GM08714 (cell line): ENCODE results near the gene TRAPPC2L.

ENCODE experiments used
- H3K4me3 ChIP-seq: fragments of 200-500 bp; sonication (Bioruptor generic); 2 replicates; pipeline ENCODE4 v1.5.1; 2014; ENCODE audit warnings: mild to moderate bottlenecking, low read length, inconsistent platforms
- ZNF274 ChIP-seq: IDR thresholded peaks from 2 replicates; pipeline ENCODE4 v1.6.1; 2012; ENCODE audit warnings: mild to moderate bottlenecking, low read depth, low read length

The TRAPPC2L gene

DNA sequence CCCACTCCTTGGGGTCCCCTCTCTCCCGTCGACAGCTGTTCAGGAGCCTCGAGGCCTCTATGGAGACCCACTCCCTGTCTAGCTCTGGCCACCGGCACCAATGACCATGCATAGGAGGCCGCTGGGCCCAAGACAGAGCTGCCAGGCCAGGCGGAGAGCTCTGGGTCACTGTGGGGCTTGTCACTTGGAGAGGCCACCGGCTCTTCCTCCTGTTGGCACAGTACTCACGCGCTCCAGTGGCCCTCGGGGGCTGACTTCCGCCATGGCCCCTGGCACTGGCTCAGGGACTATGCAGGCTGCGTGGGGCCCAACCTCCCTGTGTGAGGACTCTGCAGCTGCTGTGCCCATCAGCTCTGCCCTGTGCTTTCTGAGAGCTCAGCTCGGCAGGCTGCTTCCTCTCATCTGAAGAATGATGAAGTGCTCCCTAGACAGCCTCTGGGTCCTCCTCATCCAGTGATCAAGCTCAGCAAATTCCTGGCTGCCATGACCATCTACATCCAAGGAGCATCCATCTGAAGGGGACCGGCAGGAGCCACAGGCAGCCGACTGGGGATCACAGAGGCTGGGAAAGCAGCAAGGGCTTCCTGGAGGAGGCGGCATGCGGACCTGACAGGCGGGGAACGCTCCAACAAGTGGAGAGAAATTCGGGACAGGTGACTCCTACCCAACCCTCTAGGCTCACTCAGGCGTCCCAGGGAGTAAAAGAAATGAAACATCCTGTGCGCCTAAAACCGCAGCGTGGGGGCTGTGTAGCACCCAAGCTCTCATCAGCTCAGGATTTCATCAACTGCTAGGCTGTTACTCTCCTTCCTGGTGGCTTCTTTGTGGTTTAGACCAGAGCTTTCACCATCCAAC lies 17.0 kb upstream of the TRAPPC2L start:
- no peak overlapping the region for H3K4me3 ChIP-seq
- TF ChIP-seq ZNF274, result no peak

DNA sequence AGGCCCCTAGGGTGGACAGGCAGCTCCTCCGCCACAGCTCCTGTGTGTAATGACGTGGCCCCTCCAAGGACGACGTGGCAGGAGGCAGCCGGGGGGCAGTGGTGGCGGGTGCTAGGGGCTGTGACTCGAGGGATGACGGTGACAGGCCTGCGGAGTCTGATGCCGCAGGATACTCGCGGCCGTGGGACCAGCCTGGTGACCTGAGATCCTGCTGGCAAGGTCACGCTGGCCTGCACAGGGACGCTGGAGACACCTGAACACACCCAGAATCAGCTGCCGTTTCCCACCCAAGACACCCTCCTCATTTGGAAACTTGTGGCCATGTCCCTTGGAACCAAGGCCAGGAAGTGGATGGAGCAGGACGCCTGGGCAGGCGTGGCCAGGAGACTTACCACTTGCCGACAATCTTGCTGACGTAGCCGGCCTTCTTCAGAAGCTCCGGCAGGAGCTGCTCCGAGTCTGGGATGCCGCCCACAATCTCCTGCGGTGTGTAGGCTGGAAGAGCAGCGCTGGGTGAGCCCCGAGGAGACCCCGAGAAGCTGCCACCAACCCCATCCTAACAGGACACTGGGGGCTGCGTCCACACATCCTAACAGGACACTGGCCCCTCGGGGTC lies 16.2 kb upstream of the TRAPPC2L start:
- H3K4me3 ChIP-seq, result no peak overlapping the region
- no peak for TF ChIP-seq ZNF274

DNA sequence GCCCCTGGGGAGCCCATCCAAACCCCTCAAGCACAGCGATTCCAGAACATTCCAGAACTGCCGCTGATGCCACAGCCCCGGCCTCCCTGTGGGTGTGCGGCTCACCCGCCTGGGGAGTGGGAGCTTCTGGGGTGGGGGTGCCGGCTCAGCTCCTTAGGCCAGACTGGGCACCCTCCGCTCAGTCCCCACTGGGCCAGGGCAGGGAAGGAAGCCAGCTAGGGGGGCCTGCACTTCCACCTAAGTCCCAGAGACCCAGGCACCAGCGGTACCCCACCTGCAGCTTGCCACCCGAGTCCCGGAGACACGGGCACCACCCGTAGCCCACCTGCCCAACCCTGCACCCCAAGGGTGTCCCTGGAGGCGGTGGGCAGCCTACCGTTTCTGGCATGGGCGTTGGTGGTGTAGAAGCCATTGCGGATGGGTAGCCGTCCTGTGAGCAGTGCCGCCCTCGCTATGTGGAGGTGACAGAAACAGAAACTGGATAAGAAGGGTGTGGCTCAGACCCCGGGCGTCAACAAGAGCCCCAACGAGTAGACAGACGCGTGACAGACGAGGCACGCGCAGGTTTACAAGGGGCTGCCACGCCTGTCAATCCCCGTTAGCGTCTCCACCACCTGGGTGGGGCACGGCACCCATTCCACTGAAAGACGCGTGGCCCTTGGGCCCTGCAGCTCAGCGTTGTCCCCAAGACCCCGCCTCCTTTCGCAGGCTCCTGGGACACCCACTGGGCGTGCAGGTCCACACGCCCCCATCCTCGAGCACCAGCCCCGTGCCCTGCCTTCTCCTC lies 15.2 kb upstream of the TRAPPC2L start:
- no peak overlapping the region for H3K4me3 ChIP-seq
- TF ChIP-seq ZNF274, result no peak

DNA sequence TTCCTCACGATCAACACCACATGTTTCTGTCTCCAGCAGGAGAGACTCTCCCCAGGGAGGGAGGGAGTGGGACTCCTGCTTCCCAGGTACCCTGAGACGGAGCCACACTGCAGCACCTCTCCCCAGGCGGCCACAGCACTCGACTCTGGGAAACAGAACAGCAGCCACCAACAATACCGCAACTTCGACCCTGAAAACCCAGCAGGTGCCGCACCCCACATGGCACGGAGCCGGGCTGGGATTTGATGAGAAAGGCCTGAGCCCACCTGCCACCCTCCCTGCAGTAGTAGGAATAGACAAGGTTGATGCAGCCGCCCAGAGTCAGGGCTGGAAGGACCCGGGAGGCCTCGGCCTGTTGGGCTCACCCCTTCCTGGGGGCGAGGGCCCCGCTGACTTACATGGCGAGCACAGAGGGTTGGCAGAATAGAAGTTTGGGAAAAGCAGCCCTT lies 14.6 kb upstream of the TRAPPC2L start:
- H3K4me3 ChIP-seq, result no peak overlapping the region
- TF ChIP-seq ZNF274, result no peak

DNA sequence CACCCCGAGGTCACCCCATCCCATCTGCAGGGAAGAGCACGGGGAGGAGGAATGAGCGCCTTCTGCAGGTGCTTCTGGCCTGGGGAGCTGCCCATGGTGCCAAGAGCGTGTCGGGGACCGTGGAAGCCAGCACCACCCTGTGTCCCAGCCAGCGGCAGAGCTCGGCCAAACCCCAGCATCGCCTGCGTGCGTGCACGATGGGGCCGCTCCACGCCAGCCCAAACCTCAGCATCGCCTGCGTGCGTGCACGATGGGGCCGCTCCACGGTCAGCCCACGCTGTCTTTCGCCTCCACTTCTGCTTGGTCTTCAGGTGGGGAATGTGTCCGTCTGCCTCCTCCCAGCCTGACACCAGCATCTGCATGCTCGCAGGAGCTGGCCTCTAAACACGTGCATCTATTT lies 14.1 kb upstream of the TRAPPC2L start:
- H3K4me3 ChIP-seq, result no peak overlapping the region
- no peak for TF ChIP-seq ZNF274

DNA sequence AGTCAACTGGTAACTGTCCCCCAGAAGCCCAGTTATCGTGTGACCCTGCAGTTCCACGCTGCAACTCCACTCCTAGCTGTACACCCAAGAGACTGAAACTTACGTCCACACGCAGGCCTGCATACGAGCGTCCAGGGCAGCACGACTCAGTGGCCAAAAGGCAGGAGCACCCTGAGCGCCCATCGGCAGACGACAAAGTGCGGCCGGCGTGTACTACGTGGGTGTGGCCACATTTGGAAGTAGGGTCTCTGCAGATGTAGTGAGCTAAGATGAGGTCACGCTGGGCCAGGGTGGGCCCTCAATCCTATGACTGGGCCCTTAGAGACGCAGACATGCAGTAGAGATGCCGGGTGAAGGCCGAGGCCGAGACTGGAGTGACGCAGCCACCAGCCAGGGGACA lies 13.7 kb upstream of the TRAPPC2L start:
- no peak for TF ChIP-seq ZNF274

DNA sequence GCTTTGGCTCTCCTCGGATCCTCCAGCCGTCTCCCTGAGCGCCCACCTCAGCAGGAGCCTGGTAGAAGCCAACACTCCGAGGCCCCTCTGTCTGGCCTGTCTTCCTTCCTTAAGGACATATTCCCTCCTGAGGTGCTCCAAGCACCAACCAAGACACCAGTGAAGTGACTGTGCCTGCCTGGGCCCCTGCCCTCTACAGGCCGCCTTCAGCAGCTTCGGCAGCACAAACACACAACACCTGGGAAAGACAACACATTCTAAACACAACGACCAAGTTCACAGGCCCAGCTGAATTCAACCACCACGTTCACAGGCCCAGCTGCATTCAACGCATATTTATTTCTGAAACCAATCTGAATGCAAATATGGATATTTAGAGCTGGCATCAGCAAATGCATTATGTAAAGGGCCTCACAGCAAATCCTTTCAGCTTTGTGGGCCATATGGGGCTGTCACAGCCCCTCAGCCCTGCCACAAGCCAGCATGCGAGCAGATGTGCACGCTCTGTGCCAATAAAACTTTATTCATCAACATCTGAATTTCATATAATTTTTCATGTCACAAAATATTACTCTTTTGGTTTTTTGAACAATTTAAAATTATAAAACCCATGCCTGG lies 12.4 kb upstream of the TRAPPC2L start:
- H3K4me3 ChIP-seq, result no peak overlapping the region
- no peak for TF ChIP-seq ZNF274

More for the DNA sequence above, 13.7 kb upstream of the TRAPPC2L start:
- H3K4me3 ChIP-seq, result no peak overlapping the region

DNA sequence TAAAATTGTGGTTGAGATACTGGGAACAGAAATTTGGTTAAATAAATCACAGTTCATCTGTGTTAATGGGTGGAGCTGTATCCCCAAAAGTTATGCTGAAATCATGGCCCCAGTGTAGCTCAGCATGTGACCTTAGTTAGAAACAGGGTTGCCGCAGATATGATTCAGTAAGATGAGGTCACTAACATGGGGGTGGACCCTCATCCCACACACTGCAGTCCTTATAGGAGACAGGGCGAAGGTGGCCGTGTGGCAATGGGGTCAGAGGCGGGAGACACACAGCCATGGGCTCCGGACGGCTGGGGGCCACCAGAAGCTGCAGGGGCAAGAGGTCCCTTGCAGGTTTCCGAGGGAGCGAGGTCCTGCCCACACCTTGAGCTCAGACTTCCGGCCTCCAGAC lies 10.8 kb upstream of the TRAPPC2L start:
- no peak overlapping the region for H3K4me3 ChIP-seq
- no peak for TF ChIP-seq ZNF274

DNA sequence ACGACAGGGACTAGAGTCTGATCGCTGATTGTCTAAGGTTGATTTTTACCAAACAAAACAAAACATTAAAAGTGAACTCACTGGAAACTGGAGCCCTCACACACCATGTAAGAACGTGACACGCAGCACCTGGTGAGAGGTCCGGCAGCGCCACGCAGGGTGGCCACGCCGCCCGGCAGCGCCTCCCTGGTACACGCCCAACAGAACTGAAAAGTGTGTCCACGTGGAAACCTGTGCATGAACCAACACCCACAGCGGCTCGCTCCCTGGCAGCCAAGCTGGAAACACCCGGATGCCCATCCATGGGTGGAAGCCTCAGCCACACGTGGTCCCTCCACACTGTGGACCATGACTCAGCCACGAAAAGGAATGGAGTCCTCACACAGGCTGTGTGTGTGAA lies 9.3 kb upstream of the TRAPPC2L start:
- no peak for TF ChIP-seq ZNF274
- H3K4me3 ChIP-seq, result no peak overlapping the region

DNA sequence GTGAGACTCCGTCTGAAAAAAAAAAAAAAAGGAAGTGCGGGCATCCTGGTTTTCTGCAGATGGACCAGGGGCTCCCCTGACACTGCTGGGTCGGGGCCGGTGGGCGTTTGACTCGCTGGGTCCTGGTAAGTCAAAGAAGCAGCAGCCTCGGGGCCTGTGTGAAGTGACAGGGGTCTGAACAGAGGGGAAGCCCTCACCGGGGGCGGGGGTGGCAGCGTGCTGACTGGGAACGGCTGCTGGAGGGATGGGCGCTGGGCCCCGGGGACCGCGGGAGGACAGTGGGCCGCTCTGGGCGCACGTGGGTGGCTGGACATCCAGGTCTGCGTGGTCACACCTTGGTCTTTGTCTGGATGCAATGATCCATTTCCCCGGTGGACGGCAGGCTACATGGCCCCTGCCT lies 8.4 kb upstream of the TRAPPC2L start:
- no peak for TF ChIP-seq ZNF274
- no peak overlapping the region for H3K4me3 ChIP-seq

DNA sequence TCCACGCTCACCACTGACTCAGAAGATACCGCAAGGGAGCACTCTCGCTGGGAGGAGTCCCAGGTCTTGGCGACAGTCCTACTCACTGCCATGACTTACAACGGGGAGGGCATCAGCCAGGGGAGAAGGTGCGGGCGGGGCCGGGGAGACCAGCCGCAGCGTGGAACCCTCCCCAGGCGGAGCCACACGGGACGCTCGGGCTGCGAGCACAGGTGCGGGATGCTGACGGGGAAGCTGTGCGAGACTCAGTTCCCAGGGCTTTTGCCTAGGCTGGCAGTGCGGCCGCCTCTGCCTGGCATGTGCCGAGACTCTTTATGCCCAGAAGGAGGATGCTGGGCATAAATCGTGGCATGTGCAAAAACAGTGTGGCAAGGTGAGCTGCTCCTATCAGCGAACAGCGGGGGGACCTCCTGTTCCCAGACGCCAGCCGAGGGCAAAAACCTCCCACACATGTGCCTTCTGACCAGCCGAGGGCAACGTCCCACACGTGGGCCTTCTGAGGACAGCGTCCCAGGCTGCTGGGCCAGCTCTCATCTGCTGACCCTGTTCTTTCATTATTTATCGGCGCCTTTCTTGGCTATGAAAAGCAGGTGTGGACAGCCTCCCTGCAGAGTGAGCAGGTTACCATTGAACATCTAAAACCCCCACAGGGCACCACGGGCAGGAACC lies 6.3 kb upstream of the TRAPPC2L start:
- TF ChIP-seq ZNF274, result no peak
- no peak overlapping the region for H3K4me3 ChIP-seq

DNA sequence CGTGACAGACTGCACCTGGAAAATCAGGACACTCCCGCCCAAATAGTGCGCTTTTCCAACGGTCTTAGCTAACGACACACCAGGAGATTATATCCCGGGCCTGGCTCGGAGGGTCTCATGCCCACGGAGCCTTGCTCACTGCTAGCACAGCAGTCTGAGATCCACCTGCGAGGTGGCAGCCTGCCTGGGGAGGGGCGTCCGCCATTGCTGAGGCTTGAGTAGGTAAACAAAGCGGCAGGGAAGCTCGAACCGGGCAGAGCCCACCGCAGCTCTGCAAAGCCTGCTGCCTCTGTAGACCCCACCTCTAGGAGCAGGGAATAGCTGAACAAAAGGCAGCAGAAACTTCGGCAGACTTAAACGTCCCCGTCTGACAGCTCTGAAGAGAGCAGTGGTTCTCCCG lies 5.3 kb upstream of the TRAPPC2L start:
- no peak overlapping the region for H3K4me3 ChIP-seq
- no peak for TF ChIP-seq ZNF274

DNA sequence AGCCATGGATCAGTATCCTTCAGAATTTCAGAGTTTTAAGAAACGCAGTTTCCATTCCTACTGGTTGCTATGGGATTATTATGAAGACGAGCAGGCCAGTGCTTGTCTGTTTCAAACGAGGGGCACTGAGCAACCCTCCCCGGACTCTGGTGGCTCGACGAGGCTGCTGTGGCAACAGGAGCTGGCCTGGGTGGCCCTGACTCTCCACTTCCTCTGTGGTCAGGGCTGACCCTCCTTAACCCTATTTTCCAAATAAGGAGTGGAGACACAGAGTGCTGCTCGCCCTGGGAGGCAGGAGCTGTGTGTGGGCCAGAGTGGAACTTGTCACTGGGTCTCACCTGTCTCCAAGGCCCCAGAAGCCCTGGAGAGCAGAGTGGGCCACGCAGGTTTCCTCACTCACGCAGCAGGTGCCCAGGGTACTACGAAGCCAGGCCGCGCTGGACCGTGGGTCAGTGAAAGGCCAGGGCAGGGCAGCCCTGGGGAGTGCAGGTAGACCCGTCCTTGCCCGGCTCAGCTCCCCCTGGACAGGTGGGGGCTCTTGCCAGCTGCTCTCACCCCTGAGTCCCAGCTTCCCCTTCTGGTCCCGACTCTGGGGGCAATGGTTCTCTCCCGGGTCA lies 3.5 kb upstream of the TRAPPC2L start:
- H3K4me3 ChIP-seq, result no peak overlapping the region
- TF ChIP-seq ZNF274, result no peak
